ENCODE data around the gene MYH9.
"Not testable (repeated sequence)": the region's sequence is repeated elsewhere in the genome, so short reads cannot be mapped to it uniquely, and the experiment has no call there.

Gene MYH9

DNA sequence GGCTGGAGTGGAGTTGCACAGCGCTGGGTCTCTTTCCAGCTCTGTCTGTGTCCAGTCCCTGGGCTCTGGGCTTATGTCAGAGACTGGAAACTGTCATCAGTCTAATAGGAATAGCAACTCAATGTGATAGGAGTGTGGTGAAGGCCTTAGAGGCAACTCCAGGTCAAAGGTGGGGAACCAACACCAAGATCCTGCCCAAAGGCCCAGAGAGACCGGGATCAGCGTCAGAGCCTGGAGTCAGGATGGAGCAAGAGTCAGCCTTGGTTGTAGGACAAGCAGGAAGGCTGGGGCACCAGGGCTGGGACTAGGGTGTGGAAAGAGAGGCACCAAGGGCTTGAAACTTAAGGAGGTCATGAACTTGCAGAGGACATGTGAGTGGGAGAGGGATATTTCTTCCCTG lies 125.5 kb downstream of the MYH9 start:
- DNase-seq, result not testable (repeated sequence)

DNA sequence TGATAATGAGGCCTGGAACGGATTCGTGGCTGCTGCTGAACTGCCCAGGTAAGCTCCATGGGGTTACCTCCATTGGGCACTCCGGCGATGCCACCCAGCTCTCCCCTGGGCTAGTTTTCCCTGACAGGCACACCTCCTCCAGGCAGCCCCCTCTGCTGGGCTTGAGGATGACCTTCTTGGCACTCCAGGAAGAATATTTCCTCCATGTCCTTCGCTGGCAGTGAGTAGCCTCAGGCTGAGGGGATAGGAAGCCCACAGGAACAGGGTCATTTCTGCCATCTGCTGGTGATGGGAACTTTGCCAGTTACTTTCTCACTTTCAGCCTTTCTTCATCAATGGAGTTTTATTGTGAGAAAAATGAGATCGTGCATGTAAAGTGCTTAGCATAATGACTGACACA lies 126.1 kb downstream of the MYH9 start:
- not testable (repeated sequence) for DNase-seq

DNA sequence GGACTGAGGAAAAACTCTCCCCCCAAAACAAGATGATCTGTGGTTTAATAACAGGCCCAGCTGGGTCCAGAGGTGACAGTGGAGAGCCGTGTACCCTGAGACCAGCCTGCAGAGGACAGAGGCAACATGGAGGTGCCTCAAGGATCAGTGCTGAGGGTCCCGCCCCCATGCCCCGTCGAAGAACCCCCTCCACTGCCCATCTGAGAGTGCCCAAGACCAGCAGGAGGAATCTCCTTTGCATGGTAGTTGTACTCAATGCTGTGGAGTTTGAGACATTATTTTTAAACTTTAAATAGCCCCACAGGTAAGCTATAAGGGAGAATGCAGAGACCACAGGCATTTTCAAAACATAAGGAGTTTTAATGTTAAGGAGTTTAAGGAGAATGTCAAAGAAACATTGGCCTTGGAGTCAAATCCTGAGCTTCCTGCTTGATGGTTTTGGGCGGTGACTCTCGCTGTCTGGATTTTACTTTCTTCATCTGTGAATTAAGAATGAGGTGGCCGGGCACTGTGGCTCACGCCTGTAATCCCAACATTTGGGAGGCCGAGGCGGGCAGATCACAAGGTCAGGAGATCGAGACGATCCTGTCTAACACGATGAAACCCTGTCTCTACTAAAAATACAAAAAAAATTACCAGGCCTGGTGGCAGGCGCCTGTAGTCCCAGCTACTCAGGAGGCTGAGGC lies 128.0 kb downstream of the MYH9 start:
- no peak for DNase-seq

DNA sequence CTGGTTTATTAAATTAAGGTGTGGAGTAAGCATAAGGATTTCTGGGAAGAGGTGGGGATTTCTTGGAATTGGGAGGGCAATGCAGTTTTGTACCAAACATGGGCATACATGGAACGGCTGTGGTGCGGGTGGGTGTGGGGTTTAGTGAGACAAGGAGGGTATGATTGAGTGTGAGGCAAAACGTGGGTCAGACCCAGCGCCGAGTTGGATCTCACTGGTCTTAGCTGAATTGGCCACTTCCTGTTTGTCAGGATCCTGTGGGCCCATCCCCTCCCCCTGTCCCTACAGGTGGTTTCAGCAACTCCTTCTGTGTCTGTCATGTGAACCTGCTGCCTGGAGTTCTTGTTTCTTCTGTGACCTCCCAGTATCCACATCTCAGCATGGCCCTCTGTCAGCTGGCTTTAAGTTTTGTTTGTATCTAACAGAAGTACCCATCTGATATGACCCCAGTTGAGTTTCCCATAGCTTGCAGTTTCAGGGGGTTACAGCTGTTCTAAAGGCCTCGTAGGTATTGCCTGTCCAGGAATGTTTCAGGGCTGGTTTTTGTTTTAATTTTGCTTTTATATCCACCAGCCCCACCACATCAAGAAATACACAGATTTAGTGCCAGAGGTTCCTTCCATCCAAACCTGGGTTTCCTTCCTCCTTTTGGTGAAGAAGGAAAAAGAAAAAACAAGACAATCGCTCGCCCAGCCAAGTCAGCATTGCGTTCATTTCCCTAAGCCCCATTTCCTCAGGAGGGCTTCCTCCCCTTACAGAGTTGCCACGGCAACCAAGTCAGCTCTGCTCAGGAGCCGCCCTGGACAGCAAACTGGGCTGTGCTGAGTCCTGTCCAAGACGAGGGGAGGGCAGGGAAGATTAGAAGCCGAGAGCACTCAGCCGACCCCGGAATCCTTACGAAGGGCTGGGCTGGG lies 128.8 kb downstream of the MYH9 start:
- DNase-seq, result no peak

DNA sequence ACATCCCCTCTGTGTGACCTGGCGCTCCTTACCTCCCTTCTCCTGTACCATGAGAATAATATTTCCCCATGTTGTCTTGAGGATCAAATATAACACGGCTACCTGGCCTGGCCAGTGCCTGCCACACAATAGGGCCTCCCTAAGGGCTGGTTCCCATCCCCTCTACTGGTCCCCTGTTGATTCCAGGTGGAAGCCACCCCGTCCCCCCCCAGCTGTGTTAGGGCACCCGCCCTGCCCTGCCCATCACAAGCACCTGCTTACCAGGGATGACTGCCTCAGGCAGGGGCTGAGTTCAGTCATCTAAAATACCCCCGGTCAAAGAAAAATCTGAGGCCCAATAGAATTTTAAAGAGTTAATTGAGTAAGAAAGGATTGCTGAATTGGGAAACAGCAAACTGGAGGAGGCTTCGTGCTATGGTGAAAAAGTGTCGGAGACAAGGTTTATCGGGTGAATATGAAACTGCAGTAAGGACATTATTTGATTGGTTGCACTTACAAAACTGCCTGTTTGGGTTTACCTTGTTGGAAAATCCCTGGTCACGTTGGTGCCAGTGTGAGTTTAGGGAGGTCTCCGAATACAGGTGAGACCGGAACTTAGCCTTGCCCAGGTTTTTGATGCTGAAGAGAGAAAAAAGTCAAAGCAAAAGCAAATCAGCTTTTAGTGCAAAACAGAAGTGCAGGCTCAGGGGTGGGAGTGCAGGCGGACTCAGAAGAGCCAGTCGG lies 129.7 kb downstream of the MYH9 start:
- no peak for DNase-seq

DNA sequence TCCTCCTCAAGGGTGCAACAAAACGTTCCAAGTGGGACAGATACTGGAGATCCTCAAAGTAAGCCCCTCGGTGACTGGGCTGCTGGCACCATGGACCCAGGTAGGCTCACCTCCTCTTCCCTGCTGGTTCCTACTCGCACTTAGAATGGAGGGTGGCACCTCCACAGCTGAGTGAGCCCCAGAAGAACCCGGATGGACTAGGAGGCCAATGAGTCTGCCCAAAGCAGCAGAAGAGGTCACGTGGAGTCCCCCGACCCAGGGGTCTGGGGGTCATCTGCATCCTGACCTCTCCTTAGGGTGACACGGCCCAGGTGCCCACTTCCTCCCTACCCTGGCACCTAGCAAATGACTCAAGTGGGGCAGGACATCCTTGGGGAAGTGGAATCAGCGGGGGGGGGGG lies 130.5 kb downstream of the MYH9 start:
- no peak for DNase-seq

DNA sequence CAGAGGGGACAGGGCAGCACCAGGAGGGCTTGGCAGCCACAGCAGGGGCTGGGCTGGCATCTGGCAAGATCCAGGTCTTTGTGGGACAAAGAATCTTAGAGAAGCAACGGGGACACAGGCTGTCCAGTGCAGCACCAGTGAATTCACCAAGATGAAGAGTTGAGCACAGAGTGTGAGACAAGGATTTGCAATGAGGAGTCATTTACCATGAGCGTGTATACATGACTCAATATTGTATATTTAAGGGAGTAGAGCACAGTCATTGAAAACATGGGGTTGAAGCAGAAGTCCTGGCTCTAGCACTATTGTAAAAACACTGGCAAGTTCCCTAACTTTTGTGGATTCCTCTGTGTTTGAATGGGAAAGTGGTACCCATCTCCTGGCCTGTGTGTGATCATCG lies 131.3 kb downstream of the MYH9 start:
- DNase-seq, result no peak

DNA sequence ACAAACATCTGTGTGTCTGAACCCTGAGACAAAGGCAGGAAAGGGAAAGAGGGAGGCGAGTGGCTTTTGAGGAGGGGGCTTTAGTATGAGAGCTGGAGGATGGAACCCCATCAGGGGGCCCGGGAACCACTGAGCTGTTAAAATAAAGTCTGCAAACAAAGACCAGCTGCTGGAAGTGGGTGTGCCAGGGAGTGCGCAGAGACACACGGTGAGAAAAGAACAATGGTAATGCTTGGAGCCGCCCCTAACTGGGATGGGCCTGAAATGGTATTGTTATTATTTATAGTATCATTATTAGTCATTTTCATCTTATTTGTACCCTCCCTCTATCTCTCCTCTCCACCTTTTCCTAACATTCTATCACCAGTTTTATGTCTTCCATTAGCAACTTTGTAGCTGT lies 132.2 kb downstream of the MYH9 start:
- not testable (repeated sequence) for DNase-seq

DNA sequence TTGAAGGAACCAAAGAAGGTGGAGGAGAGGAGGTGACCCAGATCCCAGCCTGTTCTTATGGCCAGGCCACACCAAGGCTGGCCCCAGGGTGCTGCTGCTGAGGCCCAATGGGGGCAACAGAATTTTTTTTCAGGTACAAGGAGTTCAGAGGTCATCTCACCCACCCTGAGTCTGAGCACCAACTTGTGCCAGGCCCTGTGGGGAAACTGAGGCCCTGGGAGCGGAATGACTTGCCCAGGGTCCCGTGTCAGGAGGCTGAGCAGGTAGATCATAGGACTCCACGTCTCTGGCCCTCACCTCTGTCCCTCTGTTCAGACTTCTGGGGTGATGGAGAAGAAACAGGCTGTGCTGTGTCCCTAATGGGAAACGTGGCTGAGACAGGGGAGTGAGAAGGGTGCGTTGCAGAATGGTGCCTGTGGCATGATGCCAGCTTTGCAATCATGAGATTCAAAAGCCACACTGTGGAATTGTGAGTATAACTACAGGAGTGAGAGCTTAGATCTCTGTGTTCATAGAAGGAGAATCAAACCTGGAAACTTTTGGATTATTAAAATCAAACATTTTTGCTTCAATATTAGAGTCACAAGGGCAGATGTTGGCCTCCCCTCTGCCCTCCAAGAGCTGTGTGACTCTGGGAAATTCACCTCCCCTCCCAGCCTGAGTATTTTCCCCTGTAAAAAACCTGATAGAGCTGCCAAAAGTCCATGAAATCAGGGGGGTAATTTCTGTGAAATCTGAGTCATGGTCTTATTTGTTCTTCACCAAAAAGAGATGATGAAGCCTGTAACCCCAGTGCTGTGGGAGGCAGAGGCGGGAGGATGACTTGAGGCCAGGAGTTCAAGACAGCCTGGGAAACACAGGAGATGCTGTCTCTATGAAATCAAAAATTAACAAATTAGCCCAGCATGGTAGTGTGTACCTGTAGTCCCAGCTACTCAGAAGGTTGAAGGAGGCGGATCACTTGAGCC lies 134.0 kb downstream of the MYH9 start:
- DNase-seq, result peak; percentile 57

DNA sequence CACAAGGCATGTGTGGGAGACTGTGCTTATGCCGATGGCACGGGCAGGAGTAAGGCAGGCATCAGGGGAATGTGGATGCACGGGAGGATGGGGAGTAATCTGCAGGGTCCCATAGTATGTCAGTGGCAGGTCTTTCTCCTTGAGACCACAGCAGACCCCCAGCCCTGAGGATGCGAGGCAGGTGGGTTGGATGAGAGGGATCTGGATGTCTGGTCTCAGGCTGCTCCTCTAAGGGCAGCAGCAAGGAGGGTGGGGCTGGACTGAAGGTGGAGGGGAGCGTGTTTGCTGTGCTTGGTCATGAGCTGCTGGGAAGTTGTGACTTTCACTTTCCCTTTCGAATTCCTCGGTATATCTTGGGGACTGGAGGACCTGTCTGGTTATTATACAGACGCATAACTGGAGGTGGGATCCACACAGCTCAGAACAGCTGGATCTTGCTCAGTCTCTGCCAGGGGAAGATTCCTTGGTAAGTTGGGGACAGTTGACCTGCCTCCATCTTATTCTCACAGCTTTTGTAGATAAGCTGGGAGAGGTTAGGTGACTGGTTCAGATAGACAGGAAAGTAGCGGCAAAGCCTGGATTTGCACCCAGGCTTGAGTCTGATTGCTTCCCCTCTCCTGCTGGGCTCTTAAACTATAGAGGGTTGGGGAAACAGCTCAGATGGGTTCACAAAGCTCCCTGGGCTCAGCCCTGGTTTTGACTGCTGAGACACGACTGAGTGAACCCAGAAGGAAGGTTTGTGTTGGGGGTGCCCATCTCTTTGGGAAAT lies 134.8 kb downstream of the MYH9 start, which contains the start of gene APOL1:
TSS of gene APOL1 (plus strand) at position 380 of the 769 bp plus-strand sequence. CDS start 1,823 bp downstream, outside the sequence.
- DNase-seq, result peak; percentile 50

DNA sequence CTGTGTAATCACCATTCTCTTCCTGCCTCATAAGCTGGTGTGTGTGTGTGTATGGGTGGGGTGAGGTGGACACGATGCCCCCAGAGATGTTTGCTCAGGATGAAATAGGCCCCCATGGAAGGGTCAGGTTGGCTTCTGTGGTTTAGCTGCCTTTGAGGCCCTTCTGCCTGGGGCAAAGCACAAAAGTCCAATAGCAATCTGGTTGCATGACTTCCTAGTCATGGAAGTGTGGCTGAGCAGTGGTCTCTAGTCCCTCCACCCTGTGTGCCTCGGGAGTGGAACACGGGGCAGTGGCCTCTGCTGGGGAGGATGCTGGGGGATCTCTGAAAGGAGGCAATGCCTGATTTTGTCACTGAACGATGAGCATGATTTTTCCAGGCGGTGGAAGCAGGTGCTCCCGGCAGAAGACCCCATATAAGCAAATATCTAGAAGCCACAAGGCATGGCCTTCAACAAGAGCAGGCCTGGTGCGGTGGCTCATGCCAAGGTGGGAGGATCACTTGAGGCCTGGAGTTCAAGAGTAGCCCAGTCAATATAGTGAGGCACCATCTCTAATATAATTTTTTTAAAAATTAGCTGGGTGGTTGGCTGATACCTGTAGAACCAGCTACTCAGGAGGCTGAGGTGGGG lies 135.7 kb downstream of the MYH9 start:
- not testable (repeated sequence) for DNase-seq

DNA sequence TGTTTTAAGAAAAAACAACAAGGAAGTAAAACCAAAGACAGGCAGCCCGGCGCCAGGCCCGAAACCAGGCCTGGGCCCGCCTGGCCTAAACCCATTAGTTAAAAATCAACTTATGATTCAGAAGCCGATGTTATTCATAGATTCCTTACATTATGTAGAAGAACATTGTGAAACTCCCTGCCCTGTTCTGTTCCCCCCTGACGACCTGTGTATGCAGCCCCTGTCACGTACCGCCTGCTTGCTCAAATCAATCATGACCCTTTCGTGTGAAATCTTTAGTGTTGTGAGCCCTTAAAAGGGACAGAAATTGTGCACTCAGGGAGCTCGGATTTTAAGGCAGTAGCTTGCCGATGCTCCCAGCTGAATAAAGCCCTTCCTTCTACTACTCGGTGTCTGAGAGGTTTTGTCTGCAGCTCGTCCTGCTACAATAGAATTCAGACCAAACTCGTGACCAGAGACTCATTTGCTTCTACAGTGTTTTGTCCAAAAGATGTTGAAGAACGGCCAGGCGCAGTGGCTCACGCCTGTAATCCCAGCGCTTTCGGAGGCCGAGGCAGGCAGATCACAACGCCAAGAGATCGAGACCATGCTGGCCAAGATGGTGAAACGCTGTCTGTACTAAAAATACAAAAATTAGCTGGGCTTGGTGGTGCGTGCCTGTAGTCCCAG lies 137.3 kb downstream of the MYH9 start:
- DNase-seq, result not testable (repeated sequence)

DNA sequence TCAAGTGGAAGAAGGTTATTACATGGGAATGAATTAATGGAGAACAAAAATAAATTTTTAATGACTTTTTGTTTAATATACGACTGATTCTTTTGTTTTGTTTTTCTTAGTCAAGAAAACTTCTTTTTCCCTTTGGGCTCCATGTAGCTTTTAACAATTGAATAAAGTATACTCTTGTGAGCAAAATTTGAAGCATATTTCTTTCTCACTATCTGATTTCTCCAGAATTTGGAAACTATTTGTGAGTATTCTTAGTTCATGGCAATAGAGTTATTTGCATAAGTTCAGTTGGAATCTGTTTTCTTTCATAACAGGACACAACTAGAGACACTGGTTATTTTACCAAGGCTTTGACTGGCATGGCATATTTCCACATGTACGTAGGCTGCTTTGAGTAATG lies 138.6 kb downstream of the MYH9 start:
- no peak for DNase-seq

DNA sequence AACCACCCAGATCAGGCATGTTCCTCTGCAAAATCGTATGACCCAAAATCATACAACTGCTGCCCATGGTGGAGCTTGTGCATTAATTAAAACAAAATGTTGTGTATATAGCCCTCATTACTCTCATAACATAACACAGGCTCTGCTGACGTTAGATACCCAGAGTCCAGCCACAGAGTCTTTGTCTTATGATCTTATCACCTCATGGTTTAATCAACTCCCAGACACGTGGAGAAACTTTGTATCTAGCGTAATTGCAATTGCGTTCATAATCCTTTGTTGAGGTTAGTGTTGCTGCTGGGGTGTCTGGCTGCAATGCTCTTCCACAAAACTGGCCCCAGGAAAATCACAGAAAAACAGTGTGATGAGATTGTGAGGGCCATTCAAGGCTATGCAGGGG lies 139.8 kb downstream of the MYH9 start:
- no peak for DNase-seq

DNA sequence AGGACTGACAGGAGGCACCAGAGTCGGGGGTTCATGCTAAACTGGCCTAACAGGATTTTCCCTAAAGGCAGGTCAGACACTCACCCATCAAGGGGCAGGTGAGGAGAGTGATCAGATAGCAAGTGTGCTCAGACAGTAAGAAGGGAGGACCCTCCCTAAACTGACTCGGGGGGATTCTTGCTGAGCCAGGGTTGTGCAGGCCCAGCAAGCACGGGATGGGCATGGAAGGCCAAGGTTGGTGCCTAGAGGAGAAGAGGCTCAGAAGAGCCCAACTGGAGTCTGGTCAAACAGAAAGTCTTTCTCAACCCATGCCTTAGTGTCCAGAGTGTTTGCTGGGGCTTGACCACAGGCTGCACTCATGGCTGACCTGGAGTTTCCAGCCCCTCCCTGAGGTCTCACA lies 141.0 kb downstream of the MYH9 start:
- no peak for DNase-seq

DNA sequence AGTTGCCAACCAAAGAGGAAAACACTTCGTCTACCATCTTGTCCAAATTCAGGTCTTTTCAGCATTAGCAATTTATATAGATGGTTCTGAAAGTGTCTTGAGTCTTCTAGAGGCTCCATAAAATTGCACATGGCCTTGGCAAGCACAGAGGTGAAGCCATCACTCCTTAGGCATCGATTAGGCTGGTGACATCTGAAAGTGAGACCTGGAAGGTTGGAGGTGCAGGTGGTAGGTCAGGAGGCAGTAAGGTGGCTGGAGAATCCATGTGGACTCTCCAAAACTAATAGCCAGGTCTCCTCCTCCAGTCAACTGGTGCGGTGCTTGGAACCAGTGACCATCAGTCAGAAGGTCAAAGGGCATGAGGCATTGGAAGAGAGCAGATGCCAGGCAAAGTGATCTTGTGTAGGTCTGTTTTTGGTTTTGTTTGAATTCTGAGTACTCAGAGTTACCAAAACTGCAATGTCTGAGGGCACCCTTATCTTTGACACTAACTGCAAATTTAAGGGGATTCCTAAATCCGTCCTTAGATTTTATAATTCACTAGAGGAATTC lies 141.9 kb downstream of the MYH9 start:
- no peak for DNase-seq

DNA sequence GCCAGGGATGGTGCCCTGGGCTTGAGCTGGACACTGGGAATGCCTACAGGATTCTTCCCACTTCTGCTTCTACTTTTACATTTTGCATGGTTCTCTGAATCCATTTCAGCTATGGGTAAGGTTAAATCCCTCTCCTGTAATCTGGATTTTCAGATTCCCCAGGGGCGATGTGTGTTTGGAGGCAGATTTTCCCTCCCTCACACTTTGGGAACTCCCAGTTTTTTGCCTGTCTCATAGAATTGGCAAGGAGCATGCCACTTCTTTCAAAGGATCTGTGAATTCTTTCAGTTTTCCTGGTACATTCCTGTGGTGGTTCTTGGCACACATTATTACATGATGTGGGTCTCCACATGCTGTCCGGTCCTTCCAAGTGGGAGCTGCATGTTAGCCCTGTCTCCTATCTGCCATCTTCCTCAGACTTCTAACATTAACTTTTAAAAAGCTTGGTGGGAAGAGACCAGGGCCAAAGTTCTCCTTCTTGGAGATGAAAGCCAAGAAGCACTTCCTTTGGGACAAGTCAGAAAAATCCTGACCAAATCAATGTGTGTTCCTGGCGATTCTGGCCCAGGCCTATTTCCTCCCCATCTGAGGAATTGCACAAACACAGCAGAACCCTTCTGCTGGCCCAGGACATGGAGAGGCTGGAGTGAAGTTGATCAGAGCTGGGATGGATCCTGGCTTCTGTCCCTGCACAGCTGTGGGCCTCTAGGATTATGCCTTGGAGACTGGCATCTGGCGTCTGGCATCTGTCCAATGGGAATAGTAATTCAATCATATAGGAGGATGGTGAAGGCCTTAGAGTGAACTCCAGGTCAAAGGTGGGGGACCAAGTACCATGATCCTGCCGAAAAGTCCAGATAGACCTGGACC lies 143.0 kb downstream of the MYH9 start:
- DNase-seq, result no peak

DNA sequence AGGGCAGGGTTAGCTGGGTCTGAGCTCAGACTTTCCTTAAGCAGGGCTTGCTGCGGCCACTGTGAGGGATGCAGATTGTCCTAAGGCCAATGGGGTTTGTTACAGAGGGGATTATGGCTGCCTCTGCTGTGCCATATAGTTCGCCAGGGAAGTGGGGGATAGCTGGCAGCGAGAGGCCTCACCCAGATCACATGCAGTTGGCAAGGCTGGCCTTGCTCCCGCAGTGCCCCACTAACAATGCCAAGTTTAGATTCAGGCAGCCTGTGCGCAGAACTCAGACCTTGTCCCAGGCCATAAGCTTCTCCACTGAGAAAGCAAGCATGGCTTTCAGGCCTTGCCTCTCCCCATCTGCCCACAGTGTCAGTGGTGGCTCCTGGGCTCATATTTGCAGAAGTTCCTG lies 143.8 kb downstream of the MYH9 start:
- DNase-seq, result no peak

Data from activated naive CD4-positive, alpha-beta T cell treated with anti-CD3 and anti-CD28 coated beads, Interleukin-2, amount 50 U/mL, for 16 hours (primary cell).